NCI-H1417 treated with DMSO at 0.1 percent for 48 hours (cell line): Measurements from ENCODE around the gene GGCX.
A peak's percentile ranks its signal among the peaks of the same experiment; 100 is the strongest.
"Not testable (repeated sequence)": the region's sequence is repeated elsewhere in the genome, so short reads cannot be mapped to it uniquely, and the experiment has no call there.

ENCODE experiments used
- DNase-seq: peaks from one replicate; lab custom pipeline; 2025; lab: John Stamatoyannopoulos, UW

GGCX gene

DNA sequence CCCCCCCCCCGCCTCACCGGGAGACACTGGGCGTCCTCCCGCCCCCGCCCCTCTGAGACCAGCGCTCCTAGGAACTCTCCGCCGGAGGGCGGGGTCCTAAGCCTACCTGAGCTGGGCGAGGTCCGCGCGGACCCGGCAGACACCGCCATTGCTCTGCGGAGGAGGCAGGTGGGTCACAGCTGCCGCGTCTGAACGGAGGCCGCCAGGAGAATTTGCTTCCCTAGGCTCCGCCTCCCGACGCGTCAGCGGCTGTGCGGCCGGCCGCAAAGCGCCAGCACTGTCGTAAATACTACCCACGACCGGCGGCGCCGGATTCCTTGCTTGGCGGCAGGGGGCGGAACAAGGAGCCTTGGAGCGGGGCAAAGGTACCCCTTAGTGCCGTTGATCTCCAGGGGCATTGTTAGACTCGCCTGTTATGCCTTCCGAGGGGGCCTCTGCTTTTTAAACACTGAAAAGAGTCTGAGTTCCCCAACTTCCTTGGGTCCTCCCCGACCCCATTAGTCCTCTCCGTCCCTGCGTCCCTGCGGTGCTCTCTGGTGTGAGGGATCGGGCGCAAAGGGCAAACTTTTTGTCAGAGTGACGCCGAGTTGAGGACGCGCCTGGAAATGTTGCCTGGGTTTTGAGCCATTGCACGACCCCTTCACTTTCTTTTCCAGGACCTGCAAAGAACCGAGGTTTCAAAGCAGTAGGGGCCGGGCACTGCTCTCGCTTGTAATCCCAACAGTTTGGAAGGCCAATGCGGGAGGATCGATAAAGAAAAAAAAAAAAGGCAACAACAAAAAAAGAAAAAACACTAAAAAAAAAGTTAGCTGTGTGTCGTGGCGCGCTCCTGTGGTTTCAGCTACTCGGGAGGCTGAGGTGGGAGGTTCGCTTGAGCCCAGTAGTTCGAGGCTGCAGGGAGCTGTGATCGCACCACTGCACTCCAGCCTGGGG is at the start of gene GGCX:
TSS of gene GGCX (minus strand) at position 214 of the 933 bp plus-strand sequence. CDS start at position 149, 65 bp downstream.
- DNase-seq, result peak; percentile 37

DNA sequence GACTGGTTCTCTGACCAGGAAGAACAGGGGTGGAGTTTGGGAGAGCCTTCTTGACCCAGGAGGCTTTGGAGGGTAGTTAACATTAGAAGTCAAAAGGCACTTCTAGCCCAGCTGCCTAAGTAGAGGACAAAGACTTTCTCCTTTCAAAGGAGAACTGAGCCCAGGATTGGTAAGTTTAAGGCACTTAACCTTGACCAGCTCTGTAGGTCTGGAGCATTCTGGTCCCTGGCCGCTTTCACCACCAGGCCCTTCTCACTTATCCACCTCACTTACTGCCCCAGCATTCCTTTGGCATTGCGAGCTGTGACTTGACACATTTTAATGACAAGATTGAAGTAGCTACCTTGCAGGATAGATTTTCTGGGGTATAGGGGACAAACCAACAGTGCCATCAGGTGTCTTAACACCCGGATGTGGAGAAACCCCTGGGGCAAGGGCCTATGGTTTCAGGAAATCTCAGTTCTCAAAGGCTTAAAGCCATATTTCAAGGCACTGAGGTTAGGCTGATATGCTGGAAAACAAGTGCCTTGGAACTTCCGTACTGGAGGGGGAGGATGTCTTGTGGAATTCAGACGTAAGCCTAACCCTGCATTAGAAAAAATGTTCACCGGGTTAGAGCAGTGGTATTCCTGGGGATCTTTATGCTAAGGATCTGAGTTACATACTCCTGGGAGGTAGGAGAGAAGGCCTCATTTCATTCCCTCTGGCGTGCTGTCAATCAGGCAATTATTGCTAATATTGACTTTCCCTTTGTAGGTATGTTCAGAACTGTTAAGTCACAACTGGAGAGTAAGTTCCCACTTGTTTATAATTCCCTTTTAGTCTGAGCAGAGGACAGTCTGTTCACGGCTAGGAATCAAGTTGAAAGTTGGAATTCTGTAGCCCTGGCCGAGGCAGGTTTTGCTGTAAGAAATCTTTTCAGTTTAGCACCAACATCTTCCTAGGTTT is 46.2 kb upstream of the GGCX start:
- no peak for DNase-seq

DNA sequence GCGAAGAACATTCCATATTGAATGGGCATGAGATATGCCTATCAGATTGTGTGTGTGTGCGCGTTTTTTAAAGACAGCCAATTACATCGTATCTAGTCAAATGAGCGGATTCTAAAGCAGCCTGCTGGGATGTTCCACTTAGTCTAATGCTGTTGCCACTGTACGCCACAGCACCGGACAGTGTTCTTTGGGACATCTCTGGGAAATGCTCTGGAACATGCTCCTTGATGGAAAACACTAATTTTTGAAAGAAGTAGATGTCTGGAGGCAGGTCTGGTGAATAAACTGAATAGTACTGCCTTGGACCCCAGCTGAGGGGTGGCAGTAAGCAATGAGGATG is 44.8 kb upstream of the GGCX start:
- DNase-seq, result no peak

DNA sequence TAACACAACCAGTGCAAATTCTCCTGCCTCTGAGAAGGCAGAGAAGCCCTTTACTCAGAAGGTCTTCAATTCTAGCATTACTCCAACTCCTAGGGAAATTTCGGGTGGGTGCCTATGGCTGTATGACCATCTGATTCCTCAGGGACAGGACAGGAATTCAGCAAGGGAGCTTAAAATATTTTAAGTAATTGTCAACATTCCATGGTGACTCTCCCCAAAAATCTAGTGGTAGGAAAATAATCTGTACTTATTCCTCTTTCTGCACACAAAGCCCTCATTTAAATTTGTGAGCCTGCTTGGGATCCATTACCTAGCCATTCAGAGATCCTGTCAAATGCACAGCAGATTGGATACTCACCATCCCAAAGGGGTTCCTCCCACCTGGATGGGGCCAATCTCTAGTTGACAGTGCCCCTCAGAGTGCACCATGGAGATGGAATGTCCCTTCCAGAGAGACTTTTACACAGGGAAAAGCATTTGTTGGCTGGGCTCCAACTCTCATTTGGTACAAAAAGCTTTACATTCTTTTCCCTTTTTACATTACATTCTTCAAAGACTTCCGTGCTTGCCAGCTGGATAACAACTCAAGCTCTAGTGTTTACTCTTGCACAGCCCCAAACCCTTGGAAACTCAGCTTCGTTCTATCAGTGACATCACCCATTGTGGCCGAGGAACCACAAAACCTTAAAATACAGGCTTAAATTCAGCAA is 44.3 kb upstream of the GGCX start:
- DNase-seq, result no peak

DNA sequence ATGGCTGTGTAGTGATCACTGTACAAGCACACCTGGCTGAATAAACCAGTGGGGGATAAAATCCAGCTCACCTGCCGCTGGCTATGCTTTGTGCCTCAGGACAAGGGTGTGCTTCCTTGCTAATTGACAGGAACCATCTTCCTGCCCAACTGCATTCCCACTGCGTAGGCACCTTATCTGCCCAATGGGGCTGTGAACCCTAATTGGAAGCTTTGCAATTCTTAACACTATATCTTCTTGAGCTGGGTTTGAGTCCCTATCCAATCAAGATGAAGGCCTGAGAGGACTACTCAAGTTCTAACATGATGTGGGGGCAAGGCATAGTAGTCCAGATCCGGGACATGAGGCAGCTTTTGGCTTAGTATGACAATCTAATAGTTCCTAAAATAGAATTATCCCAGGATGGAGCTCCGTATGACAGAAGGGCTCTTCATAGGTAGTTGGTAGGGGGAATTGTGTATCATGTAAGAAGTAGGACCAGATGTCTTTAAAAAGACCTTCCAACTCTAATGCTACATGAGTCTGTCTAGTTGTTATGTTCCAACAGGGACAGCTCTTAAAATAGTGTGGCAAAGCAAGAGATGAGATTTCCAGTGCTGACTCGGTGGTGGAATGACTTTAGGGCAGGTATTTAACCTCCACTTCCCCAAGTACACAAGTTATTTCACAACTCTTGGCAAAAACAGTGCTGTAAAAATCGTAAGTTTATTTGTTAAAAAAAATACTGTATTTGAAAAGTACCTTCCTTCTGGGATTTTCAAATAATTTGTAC is 43.5 kb upstream of the GGCX start:
- no peak for DNase-seq

DNA sequence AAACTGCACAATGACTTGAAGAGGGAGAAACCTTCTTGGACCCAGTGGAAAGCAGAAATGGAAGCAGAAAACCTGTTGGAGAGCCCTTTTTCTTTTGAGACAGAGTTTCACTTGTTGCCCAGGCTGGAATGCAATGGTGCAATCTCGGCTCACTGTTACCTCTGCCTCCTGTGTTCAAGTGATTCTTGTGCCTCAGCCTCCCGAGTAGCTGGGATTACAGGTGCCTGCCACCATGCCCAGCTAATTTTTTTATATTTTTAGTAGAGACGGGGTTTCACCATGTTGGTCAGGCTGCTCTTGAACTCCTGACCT is 42.8 kb upstream of the GGCX start:
- DNase-seq, result not testable (repeated sequence)

DNA sequence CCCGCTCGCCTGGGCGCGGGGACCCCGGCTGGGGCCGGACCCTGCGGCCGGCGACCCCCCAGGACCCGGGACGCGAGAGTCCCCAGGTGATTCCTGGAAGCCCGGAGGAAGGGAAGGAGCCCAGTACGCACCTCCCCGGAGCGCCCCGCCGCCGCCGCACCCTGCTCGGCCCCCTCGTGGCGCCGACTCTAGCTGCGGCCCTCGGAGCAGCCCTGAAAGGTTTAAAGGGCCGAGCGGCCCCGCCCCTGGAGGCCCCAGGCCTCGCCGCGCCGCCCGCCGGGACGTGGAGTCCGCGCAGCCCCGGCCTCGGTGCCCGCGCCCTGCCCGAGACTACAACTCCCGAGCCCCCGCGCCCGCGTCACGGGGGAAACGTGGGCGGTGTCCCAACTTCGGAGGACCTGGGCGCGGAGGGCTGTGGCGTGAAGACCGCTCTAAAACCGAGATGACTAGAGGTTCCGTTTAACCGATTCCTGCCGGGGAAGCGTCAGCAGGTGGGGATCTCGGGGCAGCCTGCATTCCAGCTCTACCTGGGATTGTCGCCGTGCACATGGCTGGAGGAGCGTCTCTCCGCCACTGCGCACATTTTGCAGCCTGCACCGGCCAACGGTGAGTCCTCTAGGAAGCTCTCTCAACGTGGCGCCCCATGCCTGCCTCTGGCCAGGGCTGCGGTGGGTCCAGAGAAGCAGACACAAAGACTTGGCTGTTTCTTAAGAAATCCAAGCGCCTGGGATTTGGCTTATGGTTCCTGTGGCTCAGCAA is 41.4 kb upstream of the GGCX start, which contains the start of gene TMEM150A:
TSS of gene TMEM150A (minus strand) at position 223 of the 759 bp plus-strand sequence. CDS start 750 bp downstream, outside the sequence.
- DNase-seq, result no peak

DNA sequence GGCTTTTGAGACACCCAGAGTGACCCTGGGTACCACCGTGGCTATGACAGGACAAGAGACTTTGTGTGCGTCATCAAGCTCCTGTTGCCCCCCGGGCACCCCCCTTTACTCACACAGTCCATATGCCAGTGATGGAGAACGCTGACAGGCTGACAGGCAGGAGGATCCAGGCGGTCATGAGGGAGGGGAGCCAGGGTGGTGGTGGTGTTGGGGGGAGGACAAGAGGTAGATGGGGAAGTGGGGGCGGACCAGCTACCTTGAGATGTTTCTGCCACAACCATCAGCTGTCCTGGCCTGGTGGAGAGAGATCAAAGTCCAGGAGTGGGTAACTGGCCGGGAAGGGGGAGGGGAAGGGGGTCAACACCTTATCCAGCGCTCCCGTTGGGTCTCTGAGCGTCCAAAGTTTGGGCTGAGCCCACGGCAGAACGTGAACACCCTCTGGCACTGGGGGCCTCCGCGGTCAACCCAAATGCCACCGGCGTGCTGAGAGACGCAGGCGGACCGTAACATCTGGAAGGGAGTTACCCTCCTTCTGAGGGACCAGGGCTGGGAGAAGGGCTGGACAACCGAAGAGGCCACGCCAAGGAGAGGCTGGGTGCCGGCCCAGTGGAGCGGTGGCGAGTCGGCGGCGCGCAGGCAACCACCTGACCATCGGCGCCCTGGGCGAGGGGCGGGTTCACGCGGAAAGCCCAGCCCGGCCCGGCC is 40.6 kb upstream of the GGCX start:
- no peak for DNase-seq

DNA sequence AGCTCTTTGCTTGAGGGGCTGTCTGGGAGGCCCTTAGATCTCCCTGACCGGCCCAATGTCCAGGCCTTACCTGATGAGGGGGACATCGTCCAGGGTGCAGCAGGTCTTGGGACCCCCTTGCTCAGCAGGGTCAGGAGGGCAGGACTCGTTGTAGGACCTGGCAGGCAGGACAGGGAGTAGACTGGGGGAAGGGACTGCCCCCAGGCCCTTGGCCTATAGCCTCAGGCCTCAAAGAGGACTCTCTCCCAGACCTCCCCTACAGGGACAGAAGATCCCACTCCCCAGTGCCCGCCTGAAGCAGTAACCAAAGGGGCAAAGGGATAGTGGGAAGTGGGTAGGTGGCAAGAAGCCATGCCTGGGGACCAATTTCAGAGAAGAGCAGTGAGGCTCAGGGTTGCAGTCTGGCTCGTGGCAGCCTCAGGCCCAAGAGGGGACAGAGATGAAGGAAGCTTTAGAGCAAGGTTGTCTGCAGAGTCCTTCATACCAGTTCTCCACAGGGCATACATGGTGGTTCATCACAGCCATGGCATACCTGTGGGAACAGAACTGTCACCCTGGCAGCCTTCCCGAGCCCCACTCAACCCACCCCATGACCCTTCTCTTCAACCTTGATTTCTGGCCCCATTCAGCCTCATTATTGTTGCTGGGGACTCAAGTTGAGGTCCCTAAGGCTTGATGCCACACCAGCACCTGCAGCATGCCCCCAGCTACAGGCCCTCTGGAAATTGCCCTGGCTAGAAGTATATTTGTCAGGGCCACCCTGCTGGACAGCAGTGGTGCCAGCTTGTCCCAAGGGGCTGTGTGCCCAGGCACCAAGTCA is 39.9 kb upstream of the GGCX start:
- no peak for DNase-seq

DNA sequence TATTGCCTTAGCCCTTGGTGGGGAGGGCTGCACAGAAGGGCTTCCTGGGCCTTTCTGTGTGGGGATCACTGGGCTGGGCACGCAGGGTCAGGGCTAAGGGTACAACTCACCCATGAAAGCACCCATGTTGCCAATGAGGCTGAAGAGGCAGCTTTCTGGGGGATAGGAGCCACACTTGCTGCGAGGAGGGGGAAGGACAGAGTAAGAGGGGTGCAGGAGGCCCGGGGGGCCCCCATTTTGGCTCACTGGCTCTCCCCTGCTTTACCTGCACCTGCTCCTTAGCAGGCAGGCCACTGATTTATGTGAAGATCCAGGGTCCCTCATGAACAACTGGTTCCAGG is 38.9 kb upstream of the GGCX start:
- no peak for DNase-seq

DNA sequence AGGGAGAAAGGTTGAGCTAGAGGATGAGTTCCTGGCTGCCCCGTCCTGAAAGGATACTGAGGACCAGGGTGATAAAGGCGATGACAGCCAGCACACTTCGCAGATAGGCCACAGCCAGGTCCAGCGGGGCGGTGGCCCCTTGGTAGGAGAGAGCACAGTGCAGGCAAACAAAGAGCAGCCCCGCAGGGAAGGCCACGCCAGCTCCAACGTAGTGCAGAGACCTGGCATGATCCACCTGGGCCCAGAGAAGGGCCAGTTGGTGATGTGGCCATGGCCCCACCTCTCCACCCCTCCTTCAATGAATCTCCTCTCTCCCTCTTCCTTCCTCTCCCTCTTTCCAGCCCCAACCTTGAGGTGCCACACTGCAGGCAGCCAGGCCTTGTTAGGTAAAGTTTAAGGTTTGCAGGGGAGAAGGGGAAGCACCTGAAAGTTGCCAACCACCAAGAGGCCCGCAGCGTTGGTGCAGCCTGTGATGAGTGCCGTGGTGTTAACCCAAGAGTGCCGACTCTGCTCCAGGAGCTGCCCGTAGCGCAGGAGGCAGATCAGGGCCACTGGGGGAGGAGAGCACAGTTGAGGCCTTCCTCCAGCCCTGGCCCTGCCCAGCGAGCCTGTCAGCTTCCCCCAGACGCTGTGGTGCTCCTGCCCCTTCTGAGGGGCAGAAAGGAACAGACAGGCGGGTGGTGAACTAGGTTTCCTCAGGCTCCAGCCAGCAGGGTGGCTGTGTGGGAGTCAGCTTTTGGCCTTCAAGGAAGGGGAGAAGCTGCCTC is 38.4 kb upstream of the GGCX start:
- no peak for DNase-seq

DNA sequence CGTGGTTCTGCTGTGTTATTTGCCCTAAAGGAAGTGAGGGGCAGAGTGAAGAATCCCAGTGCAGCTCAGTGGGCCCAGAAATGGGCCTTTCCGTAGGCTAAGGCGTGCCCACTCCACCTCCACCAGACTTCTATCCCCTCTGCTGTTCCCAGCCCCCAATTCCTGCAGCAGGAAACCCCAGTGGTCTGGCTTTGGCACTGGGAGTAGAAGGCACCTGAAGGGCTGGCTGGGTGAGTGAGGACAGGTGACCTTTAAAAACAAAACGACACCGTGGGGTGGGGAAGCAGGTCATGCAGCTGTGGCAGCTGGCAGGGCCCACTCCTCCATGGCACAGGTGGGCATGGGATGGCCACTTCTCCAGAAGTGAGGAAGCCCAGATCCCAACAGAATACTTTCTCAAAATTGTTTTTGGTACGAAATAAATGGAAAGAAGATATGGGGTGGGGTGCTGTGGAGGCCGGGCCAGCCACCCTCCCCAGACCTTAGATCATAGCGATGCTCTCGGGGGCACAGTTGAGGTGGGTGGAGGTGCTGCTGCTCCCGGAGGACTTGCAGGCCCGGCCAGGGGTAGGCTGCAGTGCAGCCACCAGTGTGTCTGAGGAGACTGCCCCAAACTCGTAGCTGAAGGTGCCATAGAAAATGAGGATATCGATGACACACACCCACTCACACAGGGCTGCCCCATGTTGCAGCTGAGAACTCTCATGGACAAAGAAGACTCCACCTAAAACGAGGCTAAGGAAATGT is 37.5 kb upstream of the GGCX start:
- DNase-seq, result no peak

DNA sequence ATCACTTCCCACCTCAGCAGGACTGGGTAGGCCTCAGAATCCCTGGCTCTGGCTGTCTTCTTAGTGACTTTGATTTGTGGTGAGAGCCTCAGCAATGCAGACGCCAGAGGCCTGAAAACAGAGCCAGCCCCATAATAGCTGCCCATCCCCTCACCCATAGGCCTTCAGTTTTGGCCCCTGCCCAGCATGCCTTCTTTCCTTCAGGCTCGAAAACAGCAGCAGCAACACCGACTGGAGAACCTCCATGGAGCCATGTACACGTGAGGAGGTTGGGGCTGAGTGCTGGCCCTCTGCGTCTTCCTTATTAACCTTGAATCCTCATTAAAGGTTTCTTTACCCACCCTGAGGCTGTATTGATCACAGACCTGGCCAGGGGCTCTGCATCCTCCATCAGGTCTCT is 35.9 kb upstream of the GGCX start:
- DNase-seq, result no peak

DNA sequence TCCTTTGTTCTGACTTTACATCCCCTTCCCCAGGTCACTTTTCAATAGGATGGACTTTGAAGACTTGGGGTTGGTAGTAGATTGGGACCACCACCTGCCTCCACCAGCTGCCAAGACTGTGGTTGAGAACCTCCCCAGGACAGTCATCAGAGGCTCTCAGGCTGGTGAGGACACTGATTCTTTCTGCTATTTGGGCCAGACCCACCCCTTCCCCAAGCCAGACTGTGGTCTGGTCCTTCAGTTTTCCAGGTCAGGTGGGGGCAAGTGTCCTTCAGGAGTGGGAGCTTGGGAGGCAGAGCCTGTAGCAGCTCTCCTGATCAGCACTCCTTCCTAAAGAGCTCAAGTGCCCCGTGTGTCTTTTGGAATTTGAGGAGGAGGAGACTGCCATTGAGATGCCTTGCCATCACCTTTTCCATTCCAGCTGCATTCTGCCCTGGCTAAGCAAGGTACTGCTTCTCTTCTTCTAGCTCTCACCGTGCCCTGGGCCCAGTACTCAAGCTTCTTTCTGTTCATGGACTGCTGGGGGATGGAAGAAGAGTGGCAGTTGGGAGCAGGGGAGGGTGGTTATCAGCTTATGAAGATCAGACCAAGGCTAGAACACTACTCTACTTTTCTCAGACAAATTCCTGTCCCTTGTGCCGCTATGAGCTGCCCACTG is 35.3 kb upstream of the GGCX start:
- DNase-seq, result no peak

DNA sequence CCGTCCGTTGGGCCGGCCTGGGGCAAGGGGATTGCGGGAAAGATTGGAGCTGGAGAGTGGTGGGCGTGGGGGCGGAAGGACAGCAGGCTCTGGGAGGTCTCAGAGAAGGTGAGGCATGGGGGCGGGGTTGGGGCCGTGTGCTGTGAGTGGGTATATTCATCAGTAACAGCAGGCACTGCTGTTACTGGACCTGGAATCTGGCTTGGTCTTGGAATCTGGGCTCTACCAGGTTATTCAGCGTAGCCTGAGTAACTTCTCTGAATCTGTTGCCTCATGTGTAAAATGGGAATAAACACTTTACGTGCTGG is 34.7 kb upstream of the GGCX start:
- DNase-seq, result no peak

DNA sequence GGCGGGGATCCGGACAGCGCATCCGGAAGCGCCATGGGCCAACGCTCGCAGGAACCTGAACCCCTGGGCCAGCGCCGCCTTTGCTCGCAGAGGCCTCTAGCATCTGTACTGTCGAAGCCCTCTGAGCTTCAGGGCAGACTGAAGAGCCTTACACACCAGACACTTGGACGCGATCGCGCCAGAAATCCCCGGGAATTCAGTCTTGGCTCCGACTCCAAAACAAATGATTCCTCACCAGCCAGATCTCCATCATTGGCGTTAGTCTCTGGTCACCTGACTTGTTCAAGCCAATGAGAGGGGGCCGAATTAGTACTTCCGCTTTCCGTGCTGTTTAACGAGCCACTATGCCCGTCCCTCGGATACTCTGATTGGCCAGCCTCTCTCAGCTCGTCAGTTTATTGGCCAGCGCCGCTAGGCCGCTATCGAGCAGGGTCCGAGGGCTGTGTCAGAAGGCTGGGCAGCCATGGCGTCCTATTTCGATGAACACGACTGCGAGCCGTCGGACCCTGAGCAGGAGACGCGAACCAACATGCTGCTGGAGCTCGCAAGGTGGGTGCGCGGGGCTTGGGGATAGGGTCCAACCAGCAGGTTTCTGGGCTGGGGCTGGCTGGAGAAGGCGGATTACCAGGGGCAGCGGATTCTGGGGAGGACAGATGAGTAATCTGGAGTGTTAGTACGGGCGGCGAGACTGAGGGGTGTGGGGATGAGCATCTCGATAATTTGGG is 34.2 kb upstream of the GGCX start, which contains the start of gene RNF181:
TSS of gene RNF181 (plus strand) at position 445 of the 725 bp plus-strand sequence. CDS start at position 464, 19 bp downstream.
- DNase-seq, result peak; percentile 67
